SKM-1 (cell line): ENCODE data around the gene RALBP1.
A peak's percentile ranks its signal among the peaks of the same experiment; 100 is the strongest.

Source experiments
- DNase-seq: peaks from one replicate; lab custom pipeline; 2025; ENCODE audit not compliant: unreplicated experiment; lab: John Stamatoyannopoulos, UW

Gene RALBP1

GRCh38 chr18:9507565-9508088 lies 32.3 kb downstream of the RALBP1 start:
- no peak for DNase-seq

GRCh38 chr18:9508446-9509025 lies 33.2 kb downstream of the RALBP1 start:
- no peak for DNase-seq

- DNase-seq, result no peak
These were observed 38.7 kb downstream of the RALBP1 start for GRCh38 chr18:9513971-9514512.

GRCh38 chr18:9516437-9517064 lies 41.2 kb downstream of the RALBP1 start:
- DNase-seq, result peak; percentile 51

- no peak for DNase-seq
These were observed 42.6 kb downstream of the RALBP1 start for GRCh38 chr18:9517869-9518268.

- no peak for DNase-seq
These were observed 44.1 kb downstream of the RALBP1 start for GRCh38 chr18:9519399-9519798.

- no peak for DNase-seq
These were observed 45.4 kb downstream of the RALBP1 start for GRCh38 chr18:9520666-9521065.

GRCh38 chr18:9521770-9522169 lies 46.5 kb downstream of the RALBP1 start:
- no peak for DNase-seq

- no peak for DNase-seq
These were observed 47.6 kb downstream of the RALBP1 start for GRCh38 chr18:9522952-9523351.

GRCh38 chr18:9526458-9526857 lies 51.1 kb downstream of the RALBP1 start:
- no peak for DNase-seq

GRCh38 chr18:9530226-9531009 lies 55.1 kb downstream of the RALBP1 start:
- peak; percentile 59 for DNase-seq

- DNase-seq, result no peak
These were observed 56.6 kb downstream of the RALBP1 start for GRCh38 chr18:9531791-9532410.

GRCh38 chr18:9534844-9535243 lies 59.5 kb downstream of the RALBP1 start:
- DNase-seq, result no peak

- DNase-seq, result no peak
These were observed 60.2 kb downstream of the RALBP1 start for GRCh38 chr18:9535430-9535991.

GRCh38 chr18:9536354-9537152 lies 61.2 kb downstream of the RALBP1 start:
- no peak for DNase-seq

GRCh38 chr18:9537677-9538076 lies 62.4 kb downstream of the RALBP1 start:
- no peak for DNase-seq

GRCh38 chr18:9539283-9539682 lies 64.0 kb downstream of the RALBP1 start:
- no peak for DNase-seq

GRCh38 chr18:9539938-9540337 lies 64.6 kb downstream of the RALBP1 start:
- DNase-seq, result no peak

GRCh38 chr18:9542924-9543323 lies 67.6 kb downstream of the RALBP1 start:
- no peak for DNase-seq

GRCh38 chr18:9545029-9545428 lies 69.7 kb downstream of the RALBP1 start:
- DNase-seq, result no peak
